ENCODE data around the gene ZNF48. TPM values are rescaled to one million over a fixed set of nuclear protein-coding genes. Genes with fewer than 3 reads are reported as not detected.

Gene ZNF48
- total RNA-seq, 2 donors from 2014 or later: 5.6 to 8.4 TPM

GRCh38 chr16:30428055-30428454 is 32.8 kb downstream of the ZNF48 start:
- ATAC-seq: no peak
- no peak for DNase-seq
- intact Hi-C loops (cut with DNase I, micrococcal nuclease): loop anchor here in 1 of 2 donors (10.0 kb wide), 1 partner anchor 177 kb away; no protein-coding TSS in a partner anchor

GRCh38 chr16:30429418-30429677 is 34.1 kb downstream of the ZNF48 start:
- DNase-seq (no peak), ATAC-seq (peak; percentile 49)
- intact Hi-C loops (cut with DNase I, micrococcal nuclease): loop anchor here in 1 of 2 donors (10.0 kb wide), 1 partner anchor 175 kb away; no protein-coding TSS in a partner anchor

DNA sequence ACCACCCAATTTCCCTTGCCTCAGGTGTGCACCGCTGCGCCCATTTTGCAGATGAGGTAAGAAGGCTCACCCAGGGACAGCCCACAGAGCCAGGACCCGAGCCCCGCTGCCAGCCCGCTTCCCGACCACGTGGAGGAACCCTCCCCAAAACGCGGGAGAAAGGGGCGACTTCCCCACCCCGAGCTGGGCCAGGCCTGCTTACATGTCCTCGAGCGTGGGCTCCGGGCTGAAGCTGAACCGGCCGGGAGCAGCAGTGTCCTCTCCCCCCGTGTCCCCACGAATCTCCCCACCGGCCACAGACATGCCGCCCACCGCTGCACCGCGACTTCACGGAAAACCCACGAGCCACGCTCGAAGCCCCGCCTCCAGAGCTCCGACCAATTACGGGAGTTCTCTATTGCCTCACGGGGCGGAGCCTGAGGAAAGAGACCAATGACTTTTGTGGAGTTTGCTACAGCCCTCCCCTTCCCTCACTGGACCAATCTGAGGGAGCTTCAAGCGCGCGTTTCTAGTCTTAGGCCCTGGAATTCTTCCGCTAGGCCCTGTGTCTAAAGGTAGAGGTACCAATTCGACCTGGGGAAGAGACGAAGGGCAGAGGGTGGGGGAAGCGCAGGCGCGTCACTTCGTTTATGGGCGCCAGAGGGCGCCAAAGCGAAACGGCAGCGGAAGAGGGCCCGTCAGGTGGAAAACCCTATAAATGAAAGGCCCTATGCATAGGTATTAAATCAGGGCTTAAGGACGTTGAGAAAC is 34.6 kb downstream of the ZNF48 start, which contains the start of gene DCTPP1:
Gene DCTPP1 (minus strand): TSS at position 353 of the 750 bp plus-strand sequence. CDS start 50 bp downstream, at position 303.
- intact Hi-C loops (cut with DNase I, micrococcal nuclease): loop anchor here (5.0 to 10.0 kb wide), 2 partner anchors 175 to 197 kb away; no protein-coding TSS in a partner anchor
- ATAC-seq (peak; percentile 92), DNase-seq (peak; percentile 98)

GRCh38 chr16:30430428-30430970 is 35.3 kb downstream of the ZNF48 start:
- peak; percentile 9 for ATAC-seq

GRCh38 chr16:30434852-30435251 is 39.6 kb downstream of the ZNF48 start:
- intact Hi-C loops (cut with DNase I, micrococcal nuclease): loop anchor here in 1 of 2 donors (5.0 kb wide), 1 partner anchor 192 kb away; no protein-coding TSS in a partner anchor
- DNase-seq: no peak
- ATAC-seq: no peak

More at GRCh38 chr16:30430428-30430970, 35.3 kb downstream of the ZNF48 start:
- DNase-seq: peak in 1 of 2 donors; percentile 58
- intact Hi-C loops (cut with DNase I, micrococcal nuclease): loop anchor here in 1 of 2 donors (5.0 kb wide), 1 partner anchor 197 kb away; no protein-coding TSS in a partner anchor

- intact Hi-C loops (cut with DNase I, micrococcal nuclease): no loop called here
- DNase-seq (no peak), ATAC-seq (peak; percentile 70)
These were observed 42.4 kb downstream of the ZNF48 start for GRCh38 chr16:30437511-30438046.

GRCh38 chr16:30438835-30439234 is 43.6 kb downstream of the ZNF48 start:
- intact Hi-C loops (cut with DNase I, micrococcal nuclease): no loop called here
- ATAC-seq (no peak), DNase-seq (no peak)

DNA sequence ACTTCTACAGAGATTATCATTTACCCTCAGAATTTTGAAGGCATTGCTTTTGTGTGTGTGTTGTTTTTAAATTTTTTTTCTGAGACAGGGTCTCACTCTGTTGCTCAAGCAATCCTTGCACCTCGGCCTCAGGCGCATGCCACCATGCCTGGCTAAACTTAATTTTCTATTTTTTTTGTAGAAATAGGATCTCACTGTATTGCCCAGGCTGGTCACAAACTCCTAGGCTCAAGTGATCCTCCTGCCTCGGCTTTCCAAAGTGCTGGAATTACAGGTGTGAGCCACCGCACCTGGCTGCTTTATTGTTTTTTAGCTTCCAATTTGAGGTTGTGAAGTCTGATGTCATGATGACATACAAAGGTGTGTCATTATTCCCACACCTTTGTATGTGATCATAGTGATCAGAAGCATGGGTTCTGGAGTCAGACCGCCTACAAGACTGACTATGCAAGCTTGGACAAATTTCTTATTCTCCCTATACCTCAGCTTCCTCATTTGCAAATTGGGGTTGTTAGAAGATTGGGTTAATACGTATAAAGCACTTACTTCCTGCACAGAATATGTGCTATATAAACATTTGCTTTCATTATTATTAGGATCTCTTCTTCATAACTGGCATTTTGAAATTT is 44.6 kb downstream of the ZNF48 start:
- DNase-seq (no peak), ATAC-seq (peak; percentile 17)
- intact Hi-C loops (cut with DNase I, micrococcal nuclease): loop anchor here in 1 of 2 donors (10.0 kb wide), 1 partner anchor 95 kb away; the partner anchor contains the start of gene ZNF747

DNA sequence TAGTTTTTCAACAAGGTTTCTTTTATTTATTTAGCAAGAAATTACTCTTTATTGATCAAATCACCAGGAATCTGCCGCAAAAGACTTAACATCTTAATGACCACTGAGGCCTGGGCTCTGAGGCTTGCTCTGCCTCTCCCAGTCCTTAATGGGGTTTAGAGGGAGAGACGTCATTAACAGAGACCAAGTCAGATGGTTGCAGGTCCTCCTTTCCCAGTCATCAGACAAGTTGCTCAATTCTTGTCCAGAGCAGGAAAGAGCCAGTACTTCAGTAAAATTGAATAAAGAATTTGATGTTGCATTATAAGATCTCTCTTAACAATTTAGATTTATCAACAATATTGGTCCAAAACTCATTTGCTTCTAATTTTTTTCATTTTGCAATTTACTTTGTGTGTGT is 48.4 kb downstream of the ZNF48 start:
- intact Hi-C loops (cut with DNase I, micrococcal nuclease): loop anchor here in 1 of 2 donors (10.0 kb wide), 1 partner anchor 91 kb away; the partner anchor contains the start of gene ZNF747
- DNase-seq: no peak
- no peak for ATAC-seq

DNA sequence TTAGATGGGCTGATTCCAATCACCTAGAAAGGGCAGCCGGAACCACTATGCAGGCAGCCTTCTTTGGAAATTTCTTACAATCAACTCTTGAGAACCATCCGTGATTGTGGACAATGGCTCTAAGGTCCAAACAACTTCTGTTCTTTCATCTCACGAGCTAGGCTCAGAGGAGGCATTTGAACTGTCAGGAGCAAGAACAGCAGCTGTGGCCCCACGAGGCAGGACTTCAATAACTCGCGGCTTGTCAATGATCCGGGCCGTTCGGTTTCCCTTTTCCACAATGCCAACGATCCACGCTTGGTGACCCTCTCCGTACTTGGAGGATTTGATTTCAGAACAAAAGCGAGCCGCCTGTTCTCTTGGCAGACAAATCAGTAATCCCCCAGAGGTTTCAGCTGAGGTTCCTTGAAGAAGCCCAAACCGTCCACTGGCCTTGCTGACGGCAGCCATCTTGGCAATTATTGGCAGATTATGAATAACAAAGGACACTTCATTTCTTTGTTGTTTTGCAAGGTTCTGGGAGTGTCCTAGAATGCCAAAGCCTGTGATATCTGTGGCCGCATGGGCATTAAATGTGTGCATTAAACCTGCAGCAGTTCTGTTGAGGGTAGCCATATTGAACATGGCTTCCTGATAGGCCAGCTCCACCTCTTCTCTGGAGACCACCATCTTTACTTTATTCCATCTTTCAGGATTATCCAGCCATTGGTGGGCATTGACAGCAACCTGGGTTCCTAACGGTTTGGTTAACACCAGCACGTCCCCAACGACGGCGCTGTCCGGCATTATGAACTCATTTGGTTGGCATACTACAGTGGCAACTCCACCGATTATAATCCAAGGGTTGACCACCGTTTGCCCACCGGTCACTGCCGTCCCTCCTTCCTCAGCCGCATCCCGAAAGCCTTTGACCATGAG is 49.3 kb downstream of the ZNF48 start:
- ATAC-seq (no peak), DNase-seq (no peak)
- intact Hi-C loops (cut with DNase I, micrococcal nuclease): loop anchor here in 1 of 2 donors (10.0 kb wide), 1 partner anchor 90 kb away; the partner anchor contains the start of gene ZNF747

GRCh38 chr16:30445149-30445407 is 49.9 kb downstream of the ZNF48 start:
- ATAC-seq: no peak
- intact Hi-C loops (cut with DNase I, micrococcal nuclease): loop anchor here in 1 of 2 donors (10.0 kb wide), 1 partner anchor 90 kb away; the partner anchor contains the start of gene ZNF747

GRCh38 chr16:30445408-30446202 is 50.4 kb downstream of the ZNF48 start, which contains the start of gene SEPHS2:
Gene SEPHS2, minus strand, starts transcription at chr16:30445874. Its CDS starts 147 bp downstream, at chr16:30445727.
- DNase-seq (peak; percentile 98), ATAC-seq (peak; percentile 84)
- intact Hi-C loops (cut with DNase I, micrococcal nuclease): loop anchor here in 1 of 2 donors (10.0 kb wide), 1 partner anchor 89 kb away; the partner anchor contains the start of gene ZNF747

More at GRCh38 chr16:30445149-30445407, 49.9 kb downstream of the ZNF48 start:
- DNase-seq: no peak

DNA sequence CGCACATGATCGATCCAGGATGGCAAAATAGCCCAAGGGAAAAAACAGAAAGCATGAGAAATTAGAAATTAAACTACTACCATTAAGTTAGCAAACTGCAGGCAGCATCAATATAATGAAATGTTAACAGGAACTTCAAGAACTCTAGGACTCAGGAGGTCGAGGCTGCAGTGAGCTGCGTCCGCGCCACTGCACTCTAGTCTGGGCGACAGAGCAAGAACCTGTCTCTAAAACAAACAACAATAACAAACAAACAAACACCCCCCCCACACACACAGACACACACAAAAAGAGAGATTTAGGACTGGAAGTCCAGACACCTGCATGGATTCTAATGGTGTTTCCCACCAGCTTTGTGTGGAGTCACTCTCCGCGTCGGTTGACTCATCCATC is 51.0 kb downstream of the ZNF48 start:
- no peak for DNase-seq
- intact Hi-C loops (cut with DNase I, micrococcal nuclease): loop anchor here in 1 of 2 donors (10.0 kb wide), 1 partner anchor 89 kb away; the partner anchor contains the start of gene ZNF747
- ATAC-seq: no peak

- ATAC-seq: peak; percentile 70
- intact Hi-C loops (cut with DNase I, micrococcal nuclease): loop anchor here in 1 of 2 donors (10.0 kb wide), 1 partner anchor 87 kb away; the partner anchor contains the start of gene ZNF747
- DNase-seq: no peak
These were observed 52.4 kb downstream of the ZNF48 start for GRCh38 chr16:30447512-30448226.

DNA sequence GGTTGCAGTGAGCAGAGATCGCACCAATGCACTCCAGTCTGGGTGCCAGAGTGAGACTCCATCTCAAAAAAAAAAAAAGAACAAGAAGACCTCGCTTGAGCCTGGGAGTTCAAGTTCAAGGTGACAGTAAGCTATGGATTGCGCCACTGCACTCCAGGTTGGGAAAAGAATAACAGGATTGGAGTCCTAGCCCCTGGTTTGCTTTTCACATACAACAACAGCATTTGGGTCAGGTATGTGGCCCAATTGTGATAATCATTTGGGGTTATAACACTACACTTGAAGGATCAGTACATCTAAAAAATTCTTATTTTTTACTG is 53.9 kb downstream of the ZNF48 start:
- DNase-seq: no peak
- ATAC-seq: no peak
- intact Hi-C loops (cut with DNase I, micrococcal nuclease): loop anchor here in 1 of 2 donors (10.0 kb wide), 1 partner anchor 86 kb away; the partner anchor contains the start of gene ZNF747

Data from left colon (tissue), 2 donors.